DMS153 treated with DMSO at 0.1 percent for 48 hours (cell line): ENCODE measurements around the gene CLDN4.

Experiments used
- DNase-seq: peaks from one replicate; lab custom pipeline; 2025; ENCODE audit not compliant: unreplicated experiment; lab: John Stamatoyannopoulos, UW

Gene CLDN4

DNA sequence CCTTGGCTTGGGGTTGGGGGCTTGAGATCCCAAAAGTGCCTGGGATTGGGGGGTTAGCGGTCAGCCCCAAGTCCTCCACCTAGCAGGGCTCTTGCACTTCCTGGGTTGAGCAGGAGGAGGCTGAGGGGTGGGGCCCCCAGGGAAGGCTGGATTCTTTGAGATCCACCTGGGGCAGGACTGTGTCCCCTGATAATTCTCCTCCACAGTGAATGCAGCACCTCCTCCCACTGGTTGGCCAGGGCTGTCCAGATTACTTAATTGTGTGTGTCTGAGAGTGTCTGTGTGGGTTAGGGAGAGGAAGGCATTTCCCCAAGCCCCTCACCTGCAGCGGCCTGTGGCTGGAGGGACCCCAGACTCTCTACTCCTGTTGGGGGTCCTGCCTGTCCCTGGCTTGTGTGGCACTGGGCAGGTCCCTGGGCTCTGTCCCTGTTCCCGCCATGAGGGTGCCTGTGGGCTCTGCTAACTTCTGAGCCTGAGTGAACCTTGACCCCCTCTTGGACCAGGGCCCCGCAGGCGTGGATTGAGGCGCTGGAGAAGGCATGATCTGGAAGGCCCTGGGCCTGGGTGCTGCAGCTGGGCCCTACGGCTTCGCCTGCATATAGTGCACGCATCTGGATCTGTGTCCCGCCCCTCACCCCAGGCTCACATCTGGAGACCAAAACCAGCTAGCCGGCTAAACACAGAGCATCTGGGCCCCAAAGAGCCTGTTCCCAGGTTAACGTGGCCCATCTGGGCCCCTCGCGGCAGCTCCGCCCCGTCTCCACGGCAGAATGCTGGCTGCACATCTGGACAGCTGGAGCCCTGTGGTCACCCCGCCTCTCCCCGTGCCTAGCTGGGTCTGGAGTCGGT lies 40.6 kb downstream of the CLDN4 start:
- no peak for DNase-seq

DNA sequence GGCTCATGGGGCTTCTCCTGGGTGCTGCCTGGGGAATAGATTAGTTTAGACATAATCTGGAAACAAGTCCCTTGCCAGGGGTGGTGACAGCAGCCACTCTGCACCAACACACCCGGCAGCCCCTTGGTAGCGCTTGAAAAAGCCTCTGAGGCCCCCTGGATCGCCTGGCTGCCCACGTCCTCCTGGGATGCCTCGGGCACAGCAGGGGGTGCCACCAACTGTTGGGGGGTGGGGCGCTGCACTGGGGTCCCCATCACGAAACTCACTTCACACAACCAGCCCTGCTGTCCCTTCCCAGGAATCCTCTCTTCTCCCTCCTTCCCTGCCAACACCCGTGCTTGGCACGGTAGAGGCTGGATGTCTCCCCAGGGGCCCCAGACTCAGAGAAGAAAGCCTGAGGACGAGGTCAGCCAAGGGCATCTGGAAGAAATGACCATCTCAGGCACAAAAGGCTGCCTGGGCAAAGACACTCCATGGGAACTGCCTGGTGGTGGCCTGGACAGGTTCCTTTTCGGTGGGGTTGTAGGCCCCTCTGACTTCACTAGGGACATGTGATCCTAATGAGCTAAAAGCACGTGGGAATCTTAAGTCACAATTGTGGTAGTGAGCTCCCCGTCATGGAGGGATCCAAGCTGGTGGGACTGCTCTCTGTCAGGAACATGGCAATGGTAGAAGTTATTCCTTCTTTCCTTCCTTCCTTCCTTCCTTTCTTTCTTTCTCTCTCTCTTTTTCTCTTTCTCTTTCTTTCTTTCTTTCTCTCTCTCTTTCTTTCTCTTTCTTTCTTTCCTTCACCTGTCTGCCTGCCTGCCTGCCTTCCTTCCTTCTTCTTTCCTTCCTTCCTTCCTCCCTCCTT lies 41.5 kb downstream of the CLDN4 start:
- no peak for DNase-seq

DNA sequence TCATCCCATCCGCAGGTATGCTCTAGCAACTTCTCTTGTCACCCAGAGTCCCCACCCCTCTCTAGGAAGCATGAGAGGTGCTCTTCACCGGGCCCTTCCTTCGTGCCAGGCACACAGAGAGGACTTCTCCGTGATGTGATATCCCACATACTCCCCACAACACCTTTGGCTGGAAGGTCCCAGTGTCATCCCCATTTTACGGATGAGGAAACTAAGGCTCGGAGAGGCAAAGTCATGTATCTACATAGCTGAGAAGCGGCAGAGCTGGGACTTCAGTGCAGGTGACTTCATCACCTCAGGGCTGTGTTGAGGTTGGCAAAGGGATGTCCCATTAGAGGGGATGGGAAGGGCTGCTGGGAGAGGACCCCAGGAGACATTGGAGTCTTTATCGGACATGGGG lies 45.6 kb downstream of the CLDN4 start:
- no peak for DNase-seq

DNA sequence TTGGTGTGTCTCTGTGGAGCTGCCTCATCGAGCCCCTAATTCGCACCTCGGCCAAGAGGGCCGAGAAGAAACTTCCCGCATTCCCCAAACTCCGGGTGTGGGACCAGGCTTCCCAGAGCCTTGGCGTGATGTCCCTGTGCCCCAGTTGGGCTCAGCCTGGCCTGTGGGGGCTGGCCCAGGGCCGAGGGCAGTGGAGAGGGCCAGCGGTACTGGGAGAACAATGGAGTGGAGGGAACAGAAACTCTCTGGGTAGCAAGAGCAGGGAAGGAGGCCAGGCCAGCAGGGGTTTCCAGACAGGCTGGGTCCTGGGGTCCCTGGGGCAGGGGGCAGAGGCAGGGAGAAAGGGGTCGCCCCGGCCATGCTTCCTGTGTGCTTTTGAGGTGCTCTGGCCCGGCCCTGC lies 46.2 kb downstream of the CLDN4 start:
- DNase-seq, result no peak

DNA sequence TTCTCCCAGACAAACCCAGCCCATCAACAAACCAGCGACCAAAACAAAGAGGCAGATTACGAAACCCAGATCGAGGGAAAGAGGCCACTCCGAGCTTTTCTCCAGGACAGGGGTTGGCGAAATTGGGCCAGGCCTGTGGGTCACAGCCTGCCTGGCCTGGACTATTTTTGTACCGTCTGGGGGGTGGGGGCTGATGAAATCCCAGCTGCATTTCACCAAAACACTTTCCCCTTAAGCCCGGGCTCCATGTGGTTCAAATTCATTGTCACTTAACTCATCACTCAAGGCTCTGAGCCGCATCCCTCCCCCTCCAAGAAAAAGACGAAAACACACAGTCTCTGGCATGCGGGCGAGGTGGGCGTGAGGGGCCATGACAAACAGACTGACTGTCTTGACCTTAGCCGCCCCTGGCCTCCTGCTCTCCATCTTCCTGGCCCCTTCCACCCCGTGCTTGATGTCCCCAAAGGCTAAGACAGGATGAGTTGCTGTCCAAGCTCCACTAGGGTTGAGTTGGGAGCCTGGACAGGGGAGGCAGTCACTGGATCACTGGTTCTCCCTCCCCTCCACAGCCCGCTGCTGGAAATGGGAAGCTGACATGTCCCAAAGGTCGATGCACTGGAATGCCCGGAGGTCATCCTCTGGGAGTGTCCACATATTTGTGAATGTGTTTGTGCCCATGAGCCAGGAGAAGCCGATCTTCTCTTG lies 49.3 kb downstream of the CLDN4 start:
- no peak for DNase-seq

DNA sequence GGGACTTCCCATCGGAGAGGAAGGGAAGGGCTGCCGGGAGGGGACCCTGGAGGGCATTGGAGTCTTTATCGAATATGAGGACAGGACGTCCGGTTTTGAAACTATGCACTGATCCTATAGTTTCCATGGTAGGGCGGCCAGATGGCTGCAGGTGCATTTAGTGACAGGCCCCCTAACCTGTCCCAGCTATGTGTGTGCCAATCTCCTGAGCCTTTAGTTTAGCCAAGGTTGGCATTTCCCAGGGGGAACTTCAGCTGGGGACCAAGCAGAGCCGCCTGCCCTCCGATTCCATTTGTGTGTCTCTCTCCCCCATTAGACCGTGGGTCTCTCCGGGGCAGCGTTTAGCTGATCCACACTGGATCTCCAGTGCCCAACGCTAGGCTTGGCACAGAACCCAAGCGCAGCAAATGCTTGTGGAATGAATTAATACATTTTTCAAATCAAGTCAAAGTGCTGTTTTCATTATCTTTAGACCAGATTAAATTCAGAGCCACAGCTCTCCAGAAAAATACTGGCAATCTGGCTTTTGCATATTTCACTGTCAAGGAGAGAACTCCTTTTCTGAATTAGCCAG lies 50.0 kb downstream of the CLDN4 start:
- no peak for DNase-seq

DNA sequence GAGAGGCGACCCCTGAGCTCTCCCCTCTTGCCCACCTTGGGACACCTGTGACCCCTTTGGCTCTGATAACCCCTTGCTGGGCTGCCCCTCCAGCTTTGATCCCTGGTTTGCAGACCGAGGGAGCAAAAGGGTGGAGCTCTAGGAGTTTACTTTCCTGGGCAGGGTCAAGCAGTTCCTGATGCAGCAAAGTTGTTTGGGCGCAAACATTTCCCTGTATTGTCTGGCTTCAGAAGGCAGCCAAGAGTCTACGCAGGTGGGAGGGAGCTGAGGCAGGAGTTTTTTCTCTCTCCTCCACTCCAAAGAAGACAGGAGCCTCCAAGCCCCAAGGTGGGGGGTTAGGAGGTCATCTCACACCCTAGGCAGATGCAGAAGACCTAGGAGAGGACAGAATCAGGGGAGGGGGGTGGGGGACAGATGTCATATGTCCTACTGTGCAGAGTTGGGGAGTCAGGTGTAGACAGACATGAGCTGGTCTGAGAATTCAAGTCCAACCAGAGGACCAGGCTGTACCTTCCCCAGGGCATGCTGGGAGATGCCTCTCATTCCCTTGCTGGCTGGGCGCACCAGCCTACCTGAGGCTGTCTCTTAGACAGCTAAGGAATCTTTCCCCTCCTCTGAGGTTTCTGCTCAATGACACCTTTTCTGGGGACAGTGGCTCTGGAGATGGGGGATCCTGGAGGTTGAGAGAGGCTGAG lies 50.7 kb downstream of the CLDN4 start:
- DNase-seq, result no peak

DNA sequence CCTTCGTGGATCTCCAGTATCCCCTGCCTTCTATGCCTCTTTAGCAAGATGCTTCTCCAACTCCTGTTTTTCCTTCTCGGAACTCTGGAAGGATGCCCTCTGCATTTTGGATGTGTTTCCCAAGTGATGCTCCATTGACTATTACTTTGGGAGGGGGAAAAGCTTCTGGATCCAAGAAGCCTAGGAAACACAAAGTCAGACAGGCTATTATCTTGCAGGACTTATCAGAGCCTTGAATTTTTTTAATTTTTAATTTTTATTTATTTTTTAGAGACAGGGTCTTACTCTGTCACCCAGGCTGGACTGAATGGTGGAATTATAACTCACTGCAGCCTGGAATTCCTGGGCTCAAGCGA lies 51.2 kb downstream of the CLDN4 start:
- no peak for DNase-seq
